Uterus (tissue), 2 donors: ENCODE results near the gene EID2B.

Source experiments
- CTCF ChIP-seq, 4 experiments: fragments of 200-600 bp in 2 of 4; fragments of 450-650 bp in 2 of 4; sonication (generic) in 2 of 4; IDR thresholded peaks; one replicate each; pipeline ENCODE4 v1.5.1; 2016 to 2019; ENCODE audit warnings: antibody characterized with exemption in 4 of 4, mild to moderate bottlenecking in 2 of 4, moderate library complexity in 1 of 4
- POLR2A ChIP-seq, 2 donors: fragments of 450-650 bp; IDR thresholded peaks; one replicate each; pipeline ENCODE4 v1.6.1; 2016; ENCODE audit warnings: antibody characterized with exemption in 2 of 2, mild to moderate bottlenecking in 1 of 2, moderate library complexity in 1 of 2

DNA sequence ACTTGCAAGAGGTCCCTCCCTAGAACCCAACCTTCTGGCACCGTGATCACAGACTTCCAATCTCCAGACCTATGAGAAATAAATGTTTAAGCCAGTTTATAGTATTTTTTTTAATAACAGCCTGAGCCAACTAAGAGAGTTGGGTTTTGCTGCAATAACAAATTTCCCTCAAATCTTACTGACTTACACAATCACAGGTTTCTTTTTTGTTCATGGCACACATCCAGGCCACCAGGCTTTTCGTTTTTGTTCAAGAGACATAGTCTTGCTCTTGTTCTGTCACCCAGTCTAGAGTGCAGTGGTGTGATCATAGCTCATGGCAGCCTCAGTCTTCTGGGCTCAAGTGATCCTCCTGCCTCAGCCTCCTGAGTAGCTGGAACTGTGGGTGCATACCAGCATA, 19.7 kb downstream of the EID2B start:
- no peak for TF ChIP-seq CTCF (IDR thresholded peaks at IDR 0.05)
- no peak for TF ChIP-seq POLR2A (IDR thresholded peaks at IDR 0.05)
